Large intestine (tissue), 3 donors: ENCODE measurements around the gene ANKRD36. TPM values are rescaled to one million over a fixed set of nuclear protein-coding genes. Genes with fewer than 3 reads are reported as not detected.
"Not testable (repeated sequence)": the region's sequence is repeated elsewhere in the genome, so short reads cannot be mapped to it uniquely, and the experiment has no call there.

ENCODE experiments used
- DNase-seq, 2 donors: peaks; one replicate each; pipeline versions ENCODE4 v3.0.0 to v3.0.0-alpha.2; 2013
- H3K27ac ChIP-seq: one replicate; pipeline ENCODE4 v1.5.1; 2013; ENCODE audit warnings: low read length
- H3K27me3 ChIP-seq: 2 replicates; pipeline ENCODE4 v1.6.1; 2013; ENCODE audit warnings: low read length; ENCODE audit not compliant: control insufficient read depth, insufficient read depth
- H3K36me3 ChIP-seq: 2 replicates; pipeline ENCODE4 v1.6.1; 2013; ENCODE audit warnings: low read length; ENCODE audit not compliant: control insufficient read depth, insufficient read depth
- H3K4me1 ChIP-seq: one replicate; pipeline ENCODE4 v1.6.1; 2013; ENCODE audit warnings: low read length; ENCODE audit not compliant: control insufficient read depth, insufficient read depth
- H3K4me3 ChIP-seq: one replicate; pipeline ENCODE4 v1.5.1; 2013; ENCODE audit warnings: low read length
- H3K9me3 ChIP-seq: one replicate; pipeline ENCODE4 v1.6.1; 2013; ENCODE audit warnings: mild to moderate bottlenecking, low read depth, low read length, moderate library complexity; ENCODE audit not compliant: control insufficient read depth
- WGBS: methylation state at CpG from one replicate; pipeline ENCODE4 v1.1.5; 2013; ENCODE audit warnings: low lambda C conversion rate; ENCODE audit not compliant: insufficient coverage; 5-methylcytosine and 5-hydroxymethylcytosine counted together
- polyA plus RNA-seq: library from polyadenylated mRNA; unstranded; fragments of 120-200 nt; gene quantifications from one replicate; pipeline ENCODE4 v1.2.1, GENCODE V29; 2013

The ANKRD36 gene
- polyA plus RNA-seq, 1 donor, result 14.3 TPM

- H3K4me1 ChIP-seq, DNase-seq, H3K27ac ChIP-seq, H3K36me3 ChIP-seq, H3K4me3 ChIP-seq, H3K27me3 ChIP-seq, H3K9me3 ChIP-seq: not testable (repeated sequence)
- WGBS, result no CpG with 5 or more reads among the region's 2 CpGs
These were observed 172.2 kb downstream of the ANKRD36 start for GRCh38 chr2:97285187-97285586.

- not testable (repeated sequence) for H3K27ac ChIP-seq, H3K4me3 ChIP-seq, H3K9me3 ChIP-seq, H3K27me3 ChIP-seq, H3K36me3 ChIP-seq, H3K4me1 ChIP-seq, DNase-seq
- WGBS, result no CpG with 5 or more reads among the region's 1 CpG
These were observed 180.7 kb downstream of the ANKRD36 start for GRCh38 chr2:97293687-97294086.

Other genes starting within 250 kb of the ANKRD36 start
- 28.2 TPM for gene SEMA4C, start 243.1 kb upstream of the ANKRD36 start, polyA plus RNA-seq
- gene FAM178B, start 126.6 kb upstream of the ANKRD36 start, polyA plus RNA-seq, result 0.58 TPM
- 13.1 TPM for gene FAHD2B, start 18.3 kb upstream of the ANKRD36 start, polyA plus RNA-seq